HG03342 (cell line): ENCODE measurements around the gene PGD.
"Not testable (repeated sequence)": the region's sequence is repeated elsewhere in the genome, so short reads cannot be mapped to it uniquely, and the experiment has no call there.

Experiments used
- ATAC-seq: cut with Tn5 transposase; IDR thresholded peaks from one replicate; pipeline ENCODE4 v1.9.1; 2021; ENCODE audit warnings: mild to moderate bottlenecking, moderate library complexity; ENCODE audit not compliant: unreplicated experiment

Gene PGD

DNA sequence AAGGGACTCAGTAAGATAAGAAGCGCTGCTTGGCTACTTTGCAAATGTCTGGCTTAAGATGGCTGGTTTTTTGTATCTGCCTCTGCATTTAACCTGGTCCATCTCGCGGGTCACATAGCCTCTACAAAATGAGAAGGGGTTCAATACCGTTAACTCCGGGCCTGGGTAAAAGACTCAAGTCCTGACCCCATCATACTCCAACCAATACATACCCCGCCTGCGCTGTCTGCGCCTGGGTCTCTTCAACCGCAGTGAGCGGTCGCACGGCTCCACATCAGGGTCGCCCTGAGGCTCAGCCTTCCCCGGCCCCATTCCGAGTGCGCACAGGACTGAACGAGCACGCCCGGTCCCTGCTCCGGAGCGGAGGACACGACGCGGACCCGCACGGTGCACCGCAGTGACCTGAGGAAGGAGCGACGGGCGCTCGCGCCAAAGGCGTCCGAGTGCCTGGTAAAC, 558 bp upstream of the PGD start:
- ATAC-seq: no peak

DNA sequence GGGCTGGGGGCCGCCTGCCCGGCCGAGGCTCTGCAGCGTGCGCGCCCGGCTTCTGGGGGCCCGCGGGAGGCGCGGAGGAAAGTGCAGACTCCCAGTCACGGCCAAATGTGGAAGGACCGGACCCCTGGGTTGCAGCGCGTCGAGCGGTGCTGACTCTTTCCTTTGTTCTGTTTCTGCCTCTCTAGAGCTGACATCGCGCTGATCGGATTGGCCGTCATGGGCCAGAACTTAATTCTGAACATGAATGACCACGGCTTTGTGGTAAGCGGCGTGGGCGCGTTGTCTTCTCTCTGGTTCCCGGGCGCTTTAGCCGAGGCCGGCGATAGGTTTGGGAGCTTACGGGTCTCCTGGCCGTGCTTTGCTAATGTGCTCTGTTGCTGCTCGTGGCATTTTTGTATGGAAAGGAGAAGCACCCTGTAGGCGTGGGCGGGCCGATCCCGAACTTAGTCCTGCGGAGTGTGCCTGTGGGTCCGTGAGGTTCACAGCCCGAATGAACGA, 629 bp downstream of the PGD start:
- no peak for ATAC-seq

DNA sequence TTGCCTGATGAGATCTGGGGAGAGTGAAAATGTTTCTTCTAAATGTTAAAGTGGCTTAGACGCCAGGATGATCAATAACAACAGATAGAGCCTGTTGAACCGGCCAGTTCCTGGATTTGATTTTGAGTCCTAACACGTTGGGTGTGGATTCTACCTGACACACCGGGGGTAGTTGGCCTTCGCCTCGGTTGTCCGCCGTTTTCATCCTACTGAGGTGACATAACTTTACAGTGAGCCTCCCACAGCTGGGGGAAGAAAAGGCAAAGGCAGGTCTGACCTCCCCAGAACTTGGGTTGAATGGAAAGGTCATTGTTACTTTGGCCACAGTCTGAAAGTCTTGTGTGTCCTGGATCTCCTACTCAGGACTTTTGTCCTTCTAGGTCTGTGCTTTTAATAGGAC, 1.1 kb downstream of the PGD start:
- no peak for ATAC-seq

DNA sequence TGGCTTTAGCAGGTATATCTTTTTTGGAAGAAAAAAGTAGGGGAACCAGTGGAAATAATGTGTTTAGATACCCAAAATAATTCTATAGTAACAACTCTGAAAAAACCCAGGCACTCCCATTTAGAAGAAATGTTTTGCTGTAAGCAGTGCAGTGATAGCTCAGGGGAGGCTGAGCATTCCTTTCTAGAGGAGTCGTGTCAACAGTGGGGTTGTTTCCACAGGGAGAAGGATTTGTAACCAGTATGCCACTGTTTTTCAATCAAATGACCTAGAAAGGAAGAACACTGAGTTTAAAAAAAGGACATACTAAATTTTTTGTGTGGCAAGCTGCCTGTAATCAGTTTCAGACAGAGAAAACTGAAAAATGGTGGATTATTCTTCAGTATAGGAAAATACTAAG, 2.4 kb downstream of the PGD start:
- ATAC-seq: no peak

DNA sequence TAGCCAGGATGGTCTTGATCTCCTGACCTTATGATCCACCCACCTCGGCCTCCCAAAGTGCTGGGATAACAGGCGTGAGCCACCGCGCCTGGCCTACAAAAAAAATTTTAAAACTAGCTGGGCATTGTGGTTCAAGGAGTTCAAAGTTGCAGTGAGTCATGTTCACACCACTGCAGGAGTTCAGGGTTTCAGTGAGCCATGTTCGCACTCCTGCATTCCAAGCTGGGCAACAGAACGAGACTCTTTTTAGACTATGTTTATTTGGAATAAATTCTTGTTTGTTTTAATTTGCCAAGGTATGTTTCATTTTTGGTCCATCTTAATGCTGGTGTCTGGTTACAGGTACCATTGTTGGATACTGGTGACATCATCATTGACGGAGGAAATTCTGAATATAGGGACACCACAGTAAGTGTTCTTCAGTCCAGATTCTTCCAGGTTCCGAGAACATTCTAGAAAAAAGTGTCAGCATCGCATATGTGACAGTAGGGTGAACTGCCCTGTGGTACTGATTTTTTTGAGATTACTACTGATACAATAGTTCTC, 3.9 kb downstream of the PGD start:
- ATAC-seq: no peak

DNA sequence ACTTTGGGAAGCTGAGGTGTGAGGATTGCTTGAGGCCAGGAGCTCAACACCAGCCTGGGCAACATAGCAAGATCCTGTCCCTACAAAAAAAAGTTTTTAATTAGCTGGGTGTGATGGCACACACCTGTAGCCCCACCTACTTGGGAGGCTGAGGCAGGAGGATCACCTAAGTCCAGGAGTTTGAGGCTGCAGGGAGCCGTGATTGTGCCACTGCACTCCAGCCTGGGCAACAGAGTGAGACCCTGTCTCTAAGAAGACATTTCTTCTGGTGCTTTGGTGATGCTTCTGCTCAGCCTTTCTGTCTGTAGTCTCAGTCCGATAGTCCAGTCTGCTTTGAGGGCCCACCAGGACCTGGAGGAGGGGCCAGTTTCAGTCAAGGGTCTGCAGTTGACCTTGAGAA, 8.3 kb downstream of the PGD start:
- ATAC-seq: no peak

DNA sequence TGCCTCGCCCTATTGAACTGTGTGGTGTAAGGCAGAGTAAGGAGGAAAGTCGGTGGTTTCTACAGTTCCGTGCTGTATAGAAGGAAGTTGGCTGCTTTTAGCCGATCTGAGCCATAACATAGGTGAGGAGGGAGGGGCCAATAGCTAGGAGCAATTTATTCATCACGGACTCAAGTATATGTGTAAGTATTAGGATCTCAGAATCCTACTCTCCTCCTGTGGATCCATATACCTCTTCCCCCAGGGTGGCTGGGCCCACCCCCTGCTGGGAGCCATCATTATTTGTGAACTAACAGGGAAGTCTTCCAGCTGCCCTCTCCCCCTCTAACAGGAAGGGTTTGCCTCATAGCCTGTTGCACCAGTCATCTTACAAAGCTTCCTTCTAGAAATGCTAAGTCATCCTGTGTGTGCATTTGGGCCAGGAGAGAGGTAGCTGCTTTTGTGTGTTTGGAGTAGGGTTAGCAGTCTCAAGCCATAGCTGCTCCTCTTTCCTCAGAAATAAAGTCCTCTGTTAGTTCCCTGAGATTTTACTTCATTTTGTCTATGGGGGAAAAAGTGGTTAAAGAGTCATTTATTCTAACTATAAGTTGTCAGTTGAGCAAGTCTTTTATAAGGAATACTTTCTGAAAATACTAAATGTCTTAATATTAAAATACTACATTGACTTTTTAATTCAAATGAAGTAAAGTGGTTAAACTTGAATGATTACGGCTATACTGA, 16.5 kb downstream of the PGD start:
- ATAC-seq: no peak

DNA sequence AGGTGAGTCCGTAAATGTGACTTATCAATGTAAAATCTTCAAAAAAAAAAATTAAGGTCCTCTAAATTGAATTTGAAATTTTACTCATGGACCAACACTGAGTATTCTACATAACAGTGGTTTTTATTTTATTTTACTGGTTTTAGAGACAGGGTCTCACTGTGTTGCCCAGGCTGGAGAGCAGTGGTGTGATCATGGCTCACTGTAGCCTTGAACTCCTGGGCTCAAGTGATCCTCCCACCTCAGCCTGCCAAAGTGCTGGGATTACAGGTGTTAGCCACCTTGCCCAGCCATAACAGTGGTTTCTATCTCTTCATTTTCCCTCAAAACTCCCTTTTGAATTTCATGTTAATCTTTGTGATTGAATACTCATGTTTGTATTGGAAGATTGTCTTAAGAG, 17.1 kb downstream of the PGD start:
- not testable (repeated sequence) for ATAC-seq

DNA sequence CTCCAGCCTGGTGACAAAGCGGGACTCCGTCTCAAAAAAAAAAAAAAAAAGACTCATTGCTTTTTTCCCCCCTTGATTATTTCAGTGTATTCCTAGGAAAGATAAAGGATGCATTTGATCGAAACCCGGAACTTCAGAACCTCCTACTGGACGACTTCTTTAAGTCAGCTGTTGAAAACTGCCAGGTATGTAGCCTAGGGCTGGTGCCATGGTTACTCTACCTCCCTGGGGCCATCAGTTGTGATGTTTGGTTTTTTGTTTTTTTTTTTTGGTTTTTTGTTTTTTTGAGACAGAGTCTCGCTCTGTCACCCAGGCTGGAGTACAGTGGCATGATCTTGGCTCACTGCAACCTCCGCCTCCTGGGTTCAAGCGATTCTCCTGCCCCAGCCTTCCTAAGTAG, 19.9 kb downstream of the PGD start:
- not testable (repeated sequence) for ATAC-seq

DNA sequence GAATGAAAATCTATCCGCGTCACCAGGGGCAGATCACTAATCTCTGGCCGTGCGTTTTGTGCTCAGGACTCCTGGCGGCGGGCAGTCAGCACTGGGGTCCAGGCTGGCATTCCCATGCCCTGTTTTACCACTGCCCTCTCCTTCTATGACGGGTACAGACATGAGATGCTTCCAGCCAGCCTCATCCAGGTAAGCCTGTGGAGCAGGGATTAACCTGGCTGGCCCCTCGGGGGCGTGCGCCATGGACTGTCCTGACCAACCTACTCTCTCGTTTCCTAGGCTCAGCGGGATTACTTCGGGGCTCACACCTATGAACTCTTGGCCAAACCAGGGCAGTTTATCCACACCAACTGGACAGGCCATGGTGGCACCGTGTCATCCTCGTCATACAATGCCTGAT, 20.5 kb downstream of the PGD start:
- ATAC-seq: no peak

DNA sequence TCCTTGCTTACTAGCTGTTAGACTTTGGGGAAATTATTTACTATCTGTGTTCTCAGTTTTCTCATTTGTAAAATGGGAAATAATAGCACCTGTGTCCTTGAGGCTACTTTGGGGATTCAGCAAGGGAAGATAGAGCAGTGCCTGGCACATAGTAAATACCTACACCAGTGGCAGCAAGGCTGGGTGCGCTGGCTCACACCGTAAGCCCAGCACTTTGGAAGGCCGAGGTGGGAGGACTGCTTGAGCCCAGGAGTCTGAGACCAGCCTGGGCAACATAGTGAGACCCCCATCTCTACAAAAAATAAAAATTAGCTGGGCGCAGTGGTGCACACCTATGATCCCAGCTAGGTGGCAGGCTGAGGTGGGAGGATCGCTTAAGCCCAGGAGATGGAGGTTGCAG, 22.8 kb downstream of the PGD start:
- no peak for ATAC-seq

DNA sequence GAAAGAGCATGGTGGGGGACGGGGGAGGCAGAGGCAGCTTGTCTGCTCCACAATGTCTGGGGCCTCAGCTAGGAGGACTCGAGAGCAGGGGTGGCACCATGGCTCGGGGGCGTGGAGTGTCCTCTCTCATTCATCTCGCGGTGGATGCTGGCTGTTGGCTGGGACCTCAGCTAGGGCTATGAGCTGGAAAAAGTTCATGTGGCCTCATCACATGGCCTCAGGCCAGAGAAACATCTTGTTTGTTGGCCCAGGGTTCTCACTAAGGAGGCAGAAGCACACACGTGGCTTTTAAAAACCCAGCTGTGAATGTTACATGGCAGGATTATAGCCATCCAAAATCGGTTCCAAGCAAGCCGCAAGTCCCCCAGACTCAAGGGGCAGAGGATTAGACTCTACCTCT, 25.2 kb downstream of the PGD start:
- ATAC-seq: no peak

DNA sequence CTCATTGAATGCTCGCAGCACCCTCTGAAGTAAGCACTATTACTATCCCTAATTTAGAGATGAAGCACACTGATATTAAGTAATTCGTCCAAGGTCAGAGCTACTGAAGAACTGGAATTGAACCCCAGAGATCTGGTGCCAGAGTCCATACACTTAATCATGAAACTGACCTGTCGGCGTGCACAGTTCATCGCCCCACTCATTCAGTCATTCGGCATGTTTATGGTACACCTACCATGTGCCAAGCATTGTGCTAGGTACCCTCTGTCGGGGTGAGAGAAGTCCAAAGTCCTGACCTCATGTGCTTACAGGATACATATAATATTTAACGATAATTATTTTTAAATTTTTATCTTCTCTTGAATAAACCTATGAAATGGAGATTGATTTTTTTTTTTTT, 25.8 kb downstream of the PGD start:
- ATAC-seq: no peak

DNA sequence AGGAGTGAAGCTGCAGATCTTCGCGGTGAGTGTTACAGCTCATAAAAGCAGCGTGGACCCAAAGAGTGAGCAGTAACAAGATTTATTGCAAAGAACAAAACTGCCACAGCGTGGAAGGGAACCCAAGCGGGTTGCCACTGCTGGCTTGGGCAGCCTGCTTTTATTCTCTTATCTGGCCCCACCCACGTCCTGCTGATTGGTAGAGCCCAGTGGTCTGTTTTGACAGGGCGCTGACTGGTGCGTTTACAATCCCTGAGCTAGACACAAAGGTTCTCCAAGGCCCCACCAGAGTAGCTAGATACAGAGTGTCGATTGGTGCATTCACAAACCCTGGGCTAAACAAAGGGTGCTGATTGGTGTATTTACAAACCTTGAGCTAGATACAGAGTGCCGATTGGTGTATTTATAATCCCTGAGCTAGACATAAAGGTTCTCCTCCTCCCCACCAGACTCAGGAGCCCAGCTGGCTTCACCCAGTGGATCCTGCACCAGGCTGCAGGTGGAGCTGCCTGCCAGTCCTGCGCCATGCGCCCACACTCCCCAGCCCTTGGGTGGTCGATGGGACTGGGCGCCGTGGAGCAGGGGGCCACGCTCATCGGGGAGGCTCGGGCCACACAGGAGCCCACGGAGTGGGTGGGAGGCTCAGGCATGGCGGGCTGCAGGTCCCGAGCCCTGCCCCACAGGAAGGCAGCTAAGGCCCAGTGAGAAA, 27.1 kb downstream of the PGD start:
- ATAC-seq: not testable (repeated sequence)

DNA sequence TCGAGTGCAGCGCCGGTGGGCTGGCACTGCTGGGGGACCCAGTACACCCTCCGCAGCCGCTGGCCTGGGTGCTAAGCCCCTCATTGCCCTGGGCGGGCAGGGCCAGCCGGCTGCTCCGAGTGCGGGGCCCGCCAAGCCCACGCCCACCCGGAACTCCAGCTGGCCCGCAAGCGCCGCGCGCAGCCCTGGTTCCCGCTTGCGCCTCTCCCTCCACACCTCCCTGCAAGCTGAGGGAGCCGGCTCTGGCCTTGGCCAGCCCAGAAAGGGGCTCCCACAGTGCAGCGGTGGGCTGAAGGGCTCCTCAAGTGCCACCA, 27.6 kb downstream of the PGD start:
- ATAC-seq: not testable (repeated sequence)

DNA sequence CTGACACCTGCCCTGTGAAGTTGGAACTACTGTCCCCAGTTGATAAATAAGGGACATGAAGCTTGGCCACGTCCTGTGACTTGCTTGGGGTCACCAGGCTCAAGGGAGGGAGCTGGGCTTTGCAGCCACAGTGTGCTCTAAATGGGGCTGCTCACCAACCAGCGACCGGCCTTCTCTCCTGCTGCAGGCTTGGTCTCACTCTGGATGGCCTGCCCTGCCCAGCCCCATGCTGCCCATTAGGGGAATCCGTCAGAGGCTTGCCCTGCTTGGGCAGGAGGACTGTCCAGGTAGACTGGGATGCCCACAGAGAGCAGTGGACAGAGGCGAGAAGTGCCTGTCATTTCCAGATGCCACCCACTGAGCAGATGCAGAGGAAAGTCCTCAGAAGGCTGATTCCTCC, 30.1 kb downstream of the PGD start:
- ATAC-seq: no peak

DNA sequence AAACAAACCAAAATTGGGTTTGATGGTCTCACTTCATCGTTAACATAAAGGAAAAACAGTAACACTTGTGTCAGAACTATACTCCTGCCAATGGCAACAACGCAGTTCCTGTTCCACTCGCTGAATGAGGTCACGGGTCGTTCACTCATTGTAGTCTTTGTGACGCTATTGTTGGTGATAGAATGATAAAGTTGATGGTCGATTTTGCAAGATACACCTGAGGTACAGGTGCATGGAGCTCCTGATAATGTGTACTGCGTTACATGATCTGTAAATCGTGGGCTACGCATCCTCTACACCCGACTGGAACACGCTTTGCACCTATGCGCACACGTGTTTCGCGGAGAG, 31.0 kb downstream of the PGD start:
- ATAC-seq: peak; percentile 10

DNA sequence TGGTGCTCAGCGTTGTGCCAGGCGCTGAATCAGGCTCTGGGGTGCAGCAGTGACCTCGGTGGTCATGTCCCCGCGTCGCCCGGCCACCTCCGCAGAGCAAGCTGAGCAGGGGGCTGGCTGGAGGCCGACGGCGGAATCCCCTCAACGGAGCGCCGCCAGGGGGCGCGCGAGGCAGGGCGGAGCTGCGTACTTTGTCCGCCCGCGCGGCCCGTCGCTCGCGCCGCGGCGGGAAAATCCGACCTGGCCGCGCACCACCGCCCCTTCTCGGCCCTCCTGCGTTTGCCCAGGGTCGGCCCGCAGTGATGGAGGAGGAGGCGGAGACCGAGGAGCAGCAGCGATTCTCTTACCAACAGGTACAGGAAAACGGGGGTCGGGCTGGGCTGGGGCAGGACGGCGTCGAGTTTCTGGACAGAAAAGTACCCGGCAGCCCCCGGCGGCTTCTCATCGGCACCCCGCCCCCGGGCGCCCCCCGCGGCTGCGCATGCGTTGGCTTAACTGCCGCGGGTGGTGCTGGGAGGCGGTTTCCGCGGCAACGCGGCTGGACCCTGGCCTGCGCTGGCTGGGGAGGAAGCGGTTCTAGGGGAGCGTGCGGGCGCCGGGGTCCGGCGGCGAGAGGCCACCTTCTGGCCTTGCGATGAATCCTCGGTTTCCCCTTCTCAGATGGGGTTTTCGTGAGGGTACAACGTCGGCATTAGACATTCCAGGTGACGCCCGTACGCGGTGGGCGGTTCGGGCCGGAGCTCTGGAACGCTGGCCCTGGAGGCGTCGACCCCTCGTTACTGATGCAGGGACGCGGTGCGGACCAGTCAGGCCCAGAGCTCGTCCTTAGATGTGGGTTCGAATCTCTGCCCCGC, 31.6 kb downstream of the PGD start, which contains the start of gene CENPS:
CENPS (plus strand) TSS at position 218 of the 854 bp plus-strand sequence; CDS start at position 303, 85 bp downstream.
- ATAC-seq: peak; percentile 72

DNA sequence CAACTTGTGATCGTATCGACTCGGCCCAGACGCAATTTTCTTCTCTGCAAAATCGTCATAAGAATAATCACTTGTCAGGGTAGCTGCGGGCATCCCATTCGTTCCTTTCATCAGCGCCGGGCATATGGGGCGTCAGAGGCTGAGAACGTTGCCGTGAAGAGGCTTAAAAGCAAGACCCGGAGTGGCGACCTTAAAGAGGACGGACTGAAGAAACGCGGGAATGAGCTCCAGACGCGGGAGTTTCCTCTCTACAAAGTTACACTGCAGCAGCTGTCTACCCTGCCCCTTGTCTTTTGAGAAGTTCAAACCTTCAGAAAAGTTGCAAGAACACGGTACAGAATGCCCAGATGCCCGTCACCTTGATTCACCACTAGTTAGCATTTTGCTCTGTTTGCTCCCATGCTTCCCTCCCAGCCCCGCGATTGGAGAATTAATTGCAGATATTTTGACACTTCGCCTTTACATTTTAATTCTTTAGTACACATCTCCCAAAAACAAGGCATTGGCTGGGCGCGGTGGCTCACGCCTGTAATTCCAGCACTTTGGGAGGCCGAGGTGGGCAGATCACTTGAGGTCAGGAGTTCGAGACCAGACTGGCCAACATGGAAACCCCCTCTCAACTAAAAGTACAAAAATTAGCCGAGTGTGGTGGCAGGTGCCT, 32.3 kb downstream of the PGD start:
- no peak for ATAC-seq

DNA sequence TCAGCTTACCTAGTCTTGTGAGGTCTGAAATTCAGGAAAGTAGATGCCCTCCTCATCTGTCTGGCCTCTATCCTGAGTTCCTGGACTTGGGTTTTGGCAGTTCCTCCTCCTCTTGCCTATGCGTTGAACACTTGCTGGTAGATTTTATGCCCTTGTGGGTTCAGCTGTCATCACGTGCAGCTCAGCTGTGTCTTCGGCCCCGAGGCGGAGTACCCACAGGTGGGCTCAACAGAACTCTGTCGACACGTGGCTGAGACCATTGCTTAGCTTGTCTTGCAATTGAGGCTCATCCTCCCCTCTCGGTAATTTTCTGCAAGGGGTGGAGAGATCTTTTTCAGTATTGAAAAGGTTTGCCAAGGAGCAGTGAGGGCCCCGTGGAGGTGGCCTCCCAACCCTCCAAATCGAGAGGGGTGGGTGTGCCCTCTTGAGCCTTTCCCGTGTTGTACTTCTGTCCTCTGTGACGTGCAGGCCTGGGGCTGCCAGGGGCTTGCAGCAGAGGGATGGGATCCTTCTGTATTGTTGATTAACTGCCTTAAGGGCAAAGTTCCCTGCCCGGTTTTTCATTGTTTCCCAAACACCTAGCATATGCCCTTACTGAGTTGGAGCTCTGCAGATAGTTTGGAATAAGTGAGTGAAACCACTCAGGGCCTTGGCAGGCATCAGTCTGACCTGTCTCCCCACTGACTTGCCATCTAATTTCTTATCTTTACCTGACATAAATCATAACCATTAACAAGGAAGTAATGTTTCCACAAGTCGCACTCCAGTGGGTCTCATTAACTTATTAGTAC, 34.2 kb downstream of the PGD start:
- no peak for ATAC-seq
